SK-N-MC (cell line): ENCODE data around the gene POC5.
"Not testable (repeated sequence)": the region's sequence is repeated elsewhere in the genome, so short reads cannot be mapped to it uniquely, and the experiment has no call there.

Experiments used
- DNase-seq: peaks from one replicate; pipeline ENCODE4 v3.0.0-alpha.2; 2011; ENCODE audit warnings: low read depth, low spot score
- H3K27ac ChIP-seq: fragments of 200-600 bp; sonication (generic); 2 replicates; pipeline ENCODE4 v1.5.1; 2016; ENCODE audit warnings: mixed run types
- H3K36me3 ChIP-seq: fragments of 200-600 bp; sonication (generic); 2 replicates; pipeline ENCODE4 v1.6.1; 2017; ENCODE audit warnings: antibody characterized with exemption, low read length, mixed read lengths; ENCODE audit not compliant: insufficient read depth
- H3K4me3 ChIP-seq: fragments of 200-600 bp; sonication (generic); 2 replicates; pipeline ENCODE4 v1.5.1; 2016
- H3K9ac ChIP-seq: fragments of 200-600 bp; sonication (generic); 2 replicates; pipeline ENCODE4 v1.8.0; 2017; ENCODE audit warnings: mixed run types, mixed read lengths; ENCODE audit not compliant: insufficient read length
- H3K9me3 ChIP-seq: fragments of 200-600 bp; sonication (generic); 2 replicates; pipeline ENCODE4 v1.6.1; 2017; ENCODE audit warnings: low read depth, mild to moderate bottlenecking, antibody characterized with exemption, low read length, moderate library complexity, mixed read lengths
- EZH2 ChIP-seq: fragments of 200-600 bp; sonication (generic); IDR thresholded peaks from one replicate; pipeline ENCODE4 v1.6.1; 2017; ENCODE audit warnings: antibody characterized with exemption
- FOXP2 ChIP-seq: optimal IDR thresholded peaks from 2 replicates; pipeline ENCODE3; 2011; ENCODE audit warnings: mild to moderate bottlenecking, moderate library complexity; ENCODE audit not compliant: insufficient read depth; ENCODE audit errors: extremely low read length, control extremely low read depth
- POLR2AphosphoS5 ChIP-seq: IDR thresholded peaks from 2 replicates; pipeline ENCODE4 v1.6.1; 2012; ENCODE audit warnings: mild to moderate bottlenecking, low read depth, low read length, borderline replicate concordance

Gene POC5

GRCh38 chr5:75729321-75729720, 12.1 kb upstream of the POC5 start:
- no peaks in the 10 kb centered on the region for H3K36me3 ChIP-seq
- H3K4me3 ChIP-seq: no peak overlapping the region
- no peaks in the 10 kb centered on the region; the same call in 1 of the 2 replicates for H3K9me3 ChIP-seq
- H3K9ac ChIP-seq: no peak overlapping the region
- TF ChIP-seq FOXP2: no peak
- no peak for TF ChIP-seq POLR2AphosphoS5
- TF ChIP-seq EZH2: no peak
- no peak overlapping the region for H3K27ac ChIP-seq
- no peak for DNase-seq

GRCh38 chr5:75727931-75728330, 10.7 kb upstream of the POC5 start:
- DNase-seq: no peak
- Histone ChIP-seq H3K9me3 (no peaks in the 10 kb centered on the region; the same call in 1 of the 2 replicates), H3K27ac (no peak overlapping the region), H3K9ac (no peak overlapping the region), H3K36me3 (no peaks in the 10 kb centered on the region), H3K4me3 (no peak overlapping the region)
- TF ChIP-seq POLR2AphosphoS5 (no peak), FOXP2 (no peak)

GRCh38 chr5:75726224-75726623, 9.0 kb upstream of the POC5 start:
- not testable (repeated sequence) for H3K9ac ChIP-seq, H3K36me3 ChIP-seq, H3K27ac ChIP-seq, H3K9me3 ChIP-seq, H3K4me3 ChIP-seq, DNase-seq

GRCh38 chr5:75723378-75723777, 6.1 kb upstream of the POC5 start:
- Histone ChIP-seq H3K4me3 (no peak overlapping the region), H3K9me3 (no peaks in the 10 kb centered on the region; the same call in 1 of the 2 replicates), H3K27ac (no peak overlapping the region), H3K36me3 (no peaks in the 10 kb centered on the region), H3K9ac (no peak overlapping the region)
- TF ChIP-seq POLR2AphosphoS5 (no peak), FOXP2 (no peak), EZH2 (no peak)
- no peak for DNase-seq

GRCh38 chr5:75721573-75721972, 4.3 kb upstream of the POC5 start:
- Histone ChIP-seq H3K36me3 (no peaks in the 10 kb centered on the region), H3K9ac (no peak overlapping the region), H3K27ac (no peak overlapping the region), H3K9me3 (no peaks in the 10 kb centered on the region; the same call in 1 of the 2 replicates), H3K4me3 (no peak overlapping the region)
- TF ChIP-seq EZH2 (no peak), POLR2AphosphoS5 (no peak), FOXP2 (no peak)
- no peak for DNase-seq

- Histone ChIP-seq H3K9me3 (no peaks in the 10 kb centered on the region), H3K36me3 (no peaks in the 10 kb centered on the region), H3K9ac (no peak overlapping the region), H3K4me3 (no peak overlapping the region), H3K27ac (no peak overlapping the region)
- no peak for TF ChIP-seq FOXP2
- TF ChIP-seq POLR2AphosphoS5: no peak
- no peak for TF ChIP-seq EZH2
- DNase-seq: no peak
These were observed 3.6 kb upstream of the POC5 start for GRCh38 chr5:75720882-75721281.

- H3K9ac ChIP-seq: peak overlapping the region; percentile 85
- peaks cover 26% of the 10 kb centered on the region for H3K36me3 ChIP-seq
- no peaks in the 10 kb centered on the region for H3K9me3 ChIP-seq
- H3K4me3 ChIP-seq: peak overlapping the region; percentile 90
- peak overlapping the region; percentile 84 for H3K27ac ChIP-seq
- TF ChIP-seq FOXP2: no peak
- no peak for TF ChIP-seq EZH2
- no peak for TF ChIP-seq POLR2AphosphoS5
- no peak for DNase-seq
These were observed 539 bp downstream of the POC5 start for GRCh38 chr5:75716715-75717081.

GRCh38 chr5:75712091-75712490, 5.1 kb downstream of the POC5 start:
- no peak overlapping the region for H3K4me3 ChIP-seq
- DNase-seq: no peak
- H3K9ac ChIP-seq: no peak overlapping the region
- no peaks in the 10 kb centered on the region for H3K9me3 ChIP-seq
- peaks cover 59% of the 10 kb centered on the region for H3K36me3 ChIP-seq
- no peak for TF ChIP-seq FOXP2
- no peak for TF ChIP-seq POLR2AphosphoS5
- no peak for TF ChIP-seq EZH2
- H3K27ac ChIP-seq: no peak overlapping the region

GRCh38 chr5:75711151-75711550, 6.1 kb downstream of the POC5 start:
- Histone ChIP-seq H3K27ac (no peak overlapping the region), H3K36me3 (peaks cover 59% of the 10 kb centered on the region), H3K9ac (no peak overlapping the region), H3K9me3 (no peaks in the 10 kb centered on the region), H3K4me3 (no peak overlapping the region)
- DNase-seq: no peak
- TF ChIP-seq FOXP2: no peak
- no peak for TF ChIP-seq EZH2
- TF ChIP-seq POLR2AphosphoS5: no peak
